Neural cell (in vitro differentiated cells): ENCODE results near the gene FAM107B. TPM values are rescaled to one million over a fixed set of nuclear protein-coding genes. Genes with fewer than 3 reads are reported as not detected.
A peak's percentile ranks its signal among the peaks of the same experiment; 100 is the strongest.
"Not testable (repeated sequence)": the region's sequence is repeated elsewhere in the genome, so short reads cannot be mapped to it uniquely, and the experiment has no call there.

Experiments
- H2AFZ ChIP-seq: fragments of 200-600, 300-800 bp; sonication (generic), shearing (Covaris generic); 2 replicates; pipeline ENCODE4 v1.6.0; 2014; ENCODE audit warnings: low read depth, mild to moderate bottlenecking, antibody characterized with exemption, low read length, moderate library complexity
- H3F3A ChIP-seq: fragments of 200-600 bp; shearing (Covaris generic); 2 replicates; pipeline ENCODE4 v1.6.1; 2016; ENCODE audit warnings: mild to moderate bottlenecking, moderate library complexity, mixed read lengths, antibody characterized with exemption, low read length; ENCODE audit not compliant: insufficient read depth, poor library complexity, severe bottlenecking
- H3K27ac ChIP-seq: fragments of 200-600, 300-800 bp; sonication (generic), shearing (Covaris generic); 2 replicates; pipeline ENCODE4 v1.5.1; 2014; ENCODE audit warnings: mild to moderate bottlenecking, low read length, moderate library complexity
- H3K27me3 ChIP-seq: fragments of 300-800, 200-600 bp; sonication (generic), shearing (Covaris generic); 2 replicates; pipeline ENCODE4 v1.6.0; 2014; ENCODE audit warnings: mild to moderate bottlenecking, low read depth, low read length, moderate library complexity; ENCODE audit not compliant: insufficient read depth
- H3K36me3 ChIP-seq: fragments of 300-800, 200-600 bp; sonication (generic), shearing (Covaris generic); 2 replicates; pipeline ENCODE4 v1.5.1; 2014; ENCODE audit warnings: mild to moderate bottlenecking, antibody characterized with exemption, low read length, moderate library complexity; ENCODE audit not compliant: insufficient read depth
- H3K4me2 ChIP-seq: fragments of 300-800, 200-600 bp; sonication (generic), shearing (Covaris generic); 2 replicates; pipeline ENCODE4 v1.6.0; 2014; ENCODE audit warnings: mild to moderate bottlenecking, low read length
- H3K4me3 ChIP-seq: fragments of 300-800, 200-600 bp; sonication (generic), shearing (Covaris generic); 2 replicates; pipeline ENCODE4 v1.5.1; 2014; ENCODE audit warnings: mild to moderate bottlenecking, low read length, moderate library complexity
- H3K79me2 ChIP-seq: fragments of 200-600 bp; shearing (Covaris generic); replicated peaks from 2 replicates; pipeline ENCODE4 v1.6.0; 2014; ENCODE audit warnings: mild to moderate bottlenecking, low read length, moderate library complexity; ENCODE audit not compliant: insufficient read depth
- H3K9ac ChIP-seq: fragments of 300-800, 200-600 bp; sonication (generic), shearing (Covaris generic); 2 replicates; pipeline ENCODE4 v1.6.1; 2016; ENCODE audit warnings: mild to moderate bottlenecking, low read length, mixed read lengths
- H3K9me2 ChIP-seq: fragments of 200-600 bp; shearing (Covaris generic); 2 replicates; pipeline ENCODE4 v1.6.1; 2016; ENCODE audit warnings: mild to moderate bottlenecking, low read length, mixed read lengths; ENCODE audit not compliant: insufficient read depth
- H3K9me3 ChIP-seq: fragments of 200-600, 300-800 bp; sonication (generic), shearing (Covaris generic); 2 replicates; pipeline ENCODE4 v1.6.1; 2016; ENCODE audit warnings: mild to moderate bottlenecking, mixed run types, low read length, moderate library complexity, mixed read lengths
- H4K20me1 ChIP-seq: fragments of 200-600 bp; shearing (Covaris generic); 2 replicates; pipeline ENCODE4 v1.6.1; 2016; ENCODE audit warnings: mild to moderate bottlenecking, mixed run types; ENCODE audit not compliant: insufficient read depth
- EZH2 ChIP-seq: fragments of 200-600, 300-800 bp; shearing (Covaris generic), sonication (generic); IDR thresholded peaks from 2 replicates; pipeline ENCODE4 v1.6.1; 2014; ENCODE audit warnings: antibody characterized with exemption, low read length, borderline replicate concordance, mild to moderate bottlenecking; ENCODE audit not compliant: insufficient read depth, poor library complexity, severe bottlenecking
- RAD21 ChIP-seq: fragments of 450-650 bp; conservative IDR thresholded peaks from 2 replicates; pipeline ENCODE4 v1.6.1; 2014; ENCODE audit warnings: antibody characterized with exemption, mild to moderate bottlenecking, moderate library complexity
- SMC3 ChIP-seq: fragments of 450-650 bp; conservative IDR thresholded peaks from 2 replicates; pipeline ENCODE4 v1.6.1; 2014; ENCODE audit warnings: antibody characterized with exemption, mild to moderate bottlenecking, moderate library complexity; ENCODE audit not compliant: poor library complexity
- polyA plus RNA-seq: library from polyadenylated mRNA; depleted of rRNA; stranded (reverse); fragments of >200 nt; gene quantifications from 2 replicates; pipeline ENCODE4 v1.2.3, GENCODE V29; 2014
- TF ChIP-seq, protein P1 (sequence below): fragments of 450-650 bp; IDR thresholded peaks from 2 replicates; pipeline ENCODE4 v1.5.1; 2014; ENCODE audit warnings: antibody characterized with exemption, mild to moderate bottlenecking, moderate library complexity; ENCODE audit not compliant: poor library complexity, severe bottlenecking
- TF ChIP-seq, protein P2 (sequence below): IDR thresholded peaks from 2 replicates; pipeline ENCODE4 v1.6.1; 2012; ENCODE audit warnings: borderline replicate concordance

The FAM107B gene
- polyA plus RNA-seq, 1 donor from 2014 or later = 106 TPM

DNA sequence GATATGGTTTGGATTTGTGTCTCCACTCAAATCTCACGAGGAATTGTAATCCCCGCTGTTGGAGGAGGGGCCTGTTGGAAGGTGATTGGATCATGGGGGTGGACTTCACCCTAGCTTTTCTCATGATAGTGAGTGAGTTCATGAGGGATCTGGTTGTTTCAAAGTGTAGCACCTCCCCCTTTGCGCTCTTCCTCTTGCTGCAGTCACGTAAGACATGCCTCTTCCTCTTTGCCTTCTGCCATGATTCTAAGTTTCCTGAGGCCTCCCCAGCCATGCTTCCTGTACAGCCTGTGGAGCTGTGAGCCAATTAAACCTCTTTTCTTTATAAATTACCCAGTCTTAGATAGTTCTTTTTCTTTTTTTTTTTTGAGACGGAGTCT, 46.1 kb upstream of the FAM107B start:
- Histone ChIP-seq H3F3A (no peaks in the 10 kb centered on the region), H3K4me3 (no peak overlapping the region), H3K9me3 (no peaks in the 10 kb centered on the region), H2AFZ (no peak overlapping the region), H3K9ac (no peak overlapping the region), H4K20me1 (no peaks in the 10 kb centered on the region), H3K9me2 (no peaks in the 10 kb centered on the region), H3K36me3 (no peaks in the 10 kb centered on the region), H3K79me2 (no peaks in the 10 kb centered on the region), H3K27ac (no peak overlapping the region), H3K27me3 (no peaks in the 10 kb centered on the region), H3K4me2 (no peak overlapping the region)
- TF ChIP-seq, protein P1, sequence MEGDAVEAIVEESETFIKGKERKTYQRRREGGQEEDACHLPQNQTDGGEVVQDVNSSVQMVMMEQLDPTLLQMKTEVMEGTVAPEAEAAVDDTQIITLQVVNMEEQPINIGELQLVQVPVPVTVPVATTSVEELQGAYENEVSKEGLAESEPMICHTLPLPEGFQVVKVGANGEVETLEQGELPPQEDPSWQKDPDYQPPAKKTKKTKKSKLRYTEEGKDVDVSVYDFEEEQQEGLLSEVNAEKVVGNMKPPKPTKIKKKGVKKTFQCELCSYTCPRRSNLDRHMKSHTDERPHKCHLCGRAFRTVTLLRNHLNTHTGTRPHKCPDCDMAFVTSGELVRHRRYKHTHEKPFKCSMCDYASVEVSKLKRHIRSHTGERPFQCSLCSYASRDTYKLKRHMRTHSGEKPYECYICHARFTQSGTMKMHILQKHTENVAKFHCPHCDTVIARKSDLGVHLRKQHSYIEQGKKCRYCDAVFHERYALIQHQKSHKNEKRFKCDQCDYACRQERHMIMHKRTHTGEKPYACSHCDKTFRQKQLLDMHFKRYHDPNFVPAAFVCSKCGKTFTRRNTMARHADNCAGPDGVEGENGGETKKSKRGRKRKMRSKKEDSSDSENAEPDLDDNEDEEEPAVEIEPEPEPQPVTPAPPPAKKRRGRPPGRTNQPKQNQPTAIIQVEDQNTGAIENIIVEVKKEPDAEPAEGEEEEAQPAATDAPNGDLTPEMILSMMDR = no peak
- no peak for TF ChIP-seq SMC3
- TF ChIP-seq, protein P2, sequence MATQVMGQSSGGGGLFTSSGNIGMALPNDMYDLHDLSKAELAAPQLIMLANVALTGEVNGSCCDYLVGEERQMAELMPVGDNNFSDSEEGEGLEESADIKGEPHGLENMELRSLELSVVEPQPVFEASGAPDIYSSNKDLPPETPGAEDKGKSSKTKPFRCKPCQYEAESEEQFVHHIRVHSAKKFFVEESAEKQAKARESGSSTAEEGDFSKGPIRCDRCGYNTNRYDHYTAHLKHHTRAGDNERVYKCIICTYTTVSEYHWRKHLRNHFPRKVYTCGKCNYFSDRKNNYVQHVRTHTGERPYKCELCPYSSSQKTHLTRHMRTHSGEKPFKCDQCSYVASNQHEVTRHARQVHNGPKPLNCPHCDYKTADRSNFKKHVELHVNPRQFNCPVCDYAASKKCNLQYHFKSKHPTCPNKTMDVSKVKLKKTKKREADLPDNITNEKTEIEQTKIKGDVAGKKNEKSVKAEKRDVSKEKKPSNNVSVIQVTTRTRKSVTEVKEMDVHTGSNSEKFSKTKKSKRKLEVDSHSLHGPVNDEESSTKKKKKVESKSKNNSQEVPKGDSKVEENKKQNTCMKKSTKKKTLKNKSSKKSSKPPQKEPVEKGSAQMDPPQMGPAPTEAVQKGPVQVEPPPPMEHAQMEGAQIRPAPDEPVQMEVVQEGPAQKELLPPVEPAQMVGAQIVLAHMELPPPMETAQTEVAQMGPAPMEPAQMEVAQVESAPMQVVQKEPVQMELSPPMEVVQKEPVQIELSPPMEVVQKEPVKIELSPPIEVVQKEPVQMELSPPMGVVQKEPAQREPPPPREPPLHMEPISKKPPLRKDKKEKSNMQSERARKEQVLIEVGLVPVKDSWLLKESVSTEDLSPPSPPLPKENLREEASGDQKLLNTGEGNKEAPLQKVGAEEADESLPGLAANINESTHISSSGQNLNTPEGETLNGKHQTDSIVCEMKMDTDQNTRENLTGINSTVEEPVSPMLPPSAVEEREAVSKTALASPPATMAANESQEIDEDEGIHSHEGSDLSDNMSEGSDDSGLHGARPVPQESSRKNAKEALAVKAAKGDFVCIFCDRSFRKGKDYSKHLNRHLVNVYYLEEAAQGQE = no peak

DNA sequence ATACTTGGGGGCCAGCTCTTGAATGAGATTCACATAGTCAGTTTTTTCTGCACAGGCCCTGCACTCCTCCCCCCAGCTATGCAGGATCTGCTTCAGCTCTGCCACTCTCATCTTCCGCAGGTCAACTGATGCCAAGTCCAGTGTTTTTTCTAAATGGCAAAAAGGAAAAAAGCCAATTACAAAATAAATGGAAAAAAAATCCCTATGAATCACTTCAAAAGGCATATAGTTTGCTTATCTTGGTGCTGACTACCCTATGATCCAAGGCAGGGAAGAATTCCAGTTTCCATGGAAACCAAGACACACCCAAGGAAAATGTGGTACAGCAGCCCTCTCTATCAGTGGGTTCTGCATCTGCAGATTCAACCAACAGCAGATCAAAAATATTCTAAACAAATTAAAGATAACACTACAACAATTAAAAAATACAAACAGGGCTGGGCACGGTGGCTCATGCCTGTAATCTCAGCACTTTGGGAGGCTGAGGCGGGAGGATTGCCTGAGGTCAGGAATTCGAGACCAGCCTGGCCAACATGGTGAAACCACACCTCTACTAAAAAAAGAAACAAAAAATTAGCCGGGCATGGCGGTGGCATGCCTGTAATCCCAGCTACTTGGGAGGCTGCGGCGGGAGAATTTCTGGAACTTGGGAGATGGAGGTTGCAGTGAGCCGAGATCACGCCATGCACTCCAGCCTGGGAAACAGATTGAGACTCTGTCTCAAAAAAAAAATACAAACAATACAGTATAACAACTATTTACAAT, 45.5 kb upstream of the FAM107B start:
- Histone ChIP-seq H3K9me3 (no peaks in the 10 kb centered on the region), H3F3A (no peaks in the 10 kb centered on the region), H3K27ac (no peak overlapping the region), H4K20me1 (no peaks in the 10 kb centered on the region), H3K36me3 (no peaks in the 10 kb centered on the region), H3K4me2 (no peak overlapping the region), H2AFZ (no peak overlapping the region), H3K27me3 (no peaks in the 10 kb centered on the region), H3K79me2 (no peaks in the 10 kb centered on the region), H3K9me2 (no peaks in the 10 kb centered on the region), H3K9ac (no peak overlapping the region), H3K4me3 (no peak overlapping the region)
- TF ChIP-seq EZH2 (no peak), RAD21 (peak; percentile 36)
- TF ChIP-seq, protein P1 = peak; percentile 32

DNA sequence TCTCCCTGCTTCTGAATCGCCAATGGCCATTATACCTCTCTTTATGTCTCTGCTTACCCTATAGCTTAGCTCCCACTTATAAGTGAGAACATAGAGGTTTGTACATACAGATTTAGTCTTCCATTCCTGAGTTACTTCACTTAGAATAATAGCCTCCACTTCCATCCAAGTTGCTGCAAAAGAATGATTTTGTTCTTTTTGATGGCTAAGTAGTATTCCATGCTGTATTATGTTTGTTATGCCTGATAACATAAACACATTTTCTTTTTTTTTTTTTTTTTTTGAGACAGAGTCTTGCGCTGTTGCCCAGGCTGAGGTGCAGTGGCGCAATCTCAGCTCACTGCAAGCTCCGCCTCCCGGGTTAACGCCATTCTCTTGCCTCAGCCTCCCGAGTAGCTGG, 42.0 kb upstream of the FAM107B start:
- H3K9me2 ChIP-seq, H3K27me3 ChIP-seq, H4K20me1 ChIP-seq, H3K4me3 ChIP-seq, H3K79me2 ChIP-seq, H3K9ac ChIP-seq, H3K4me2 ChIP-seq, H3K27ac ChIP-seq, H2AFZ ChIP-seq, H3F3A ChIP-seq, H3K36me3 ChIP-seq, H3K9me3 ChIP-seq: not testable (repeated sequence)
